SJSA1 (cell line): ENCODE results near the gene APOBEC2. TPM values are rescaled to one million over a fixed set of nuclear protein-coding genes. Genes with fewer than 3 reads are reported as not detected.
A peak's percentile ranks its signal among the peaks of the same experiment; 100 is the strongest.

ENCODE experiments used
- DNase-seq, 2 experiments: peaks; one replicate each; pipeline ENCODE4 v3.0.0-alpha.2; 2015 to 2020; ENCODE audit warnings: low spot score in 2 of 2, low read depth in 1 of 2
- H3K27ac ChIP-seq: fragments of 250-450 bp; sonication (Bioruptor Pico); 2 replicates; pipeline ENCODE4 v1.5.1; 2020; ENCODE audit warnings: mild to moderate bottlenecking, moderate library complexity
- H3K27me3 ChIP-seq: fragments of 250-450 bp; sonication (Bioruptor Pico); replicated peaks from 2 replicates; pipeline ENCODE4 v1.5.1; 2020; ENCODE audit warnings: mild to moderate bottlenecking, moderate library complexity
- H3K36me3 ChIP-seq: fragments of 250-450 bp; sonication (Bioruptor Pico); 2 replicates; pipeline ENCODE4 v1.5.1; 2020; ENCODE audit warnings: mild to moderate bottlenecking
- H3K4me1 ChIP-seq: fragments of 250-450 bp; sonication (Bioruptor Pico); replicated peaks from 2 replicates; pipeline ENCODE4 v1.6.1; 2021; ENCODE audit warnings: mild to moderate bottlenecking
- H3K4me3 ChIP-seq: fragments of 250-450 bp; sonication (Bioruptor Pico); 2 replicates; pipeline ENCODE4 v1.5.1; 2020; ENCODE audit warnings: mild to moderate bottlenecking
- H3K9me3 ChIP-seq: fragments of 250-450 bp; sonication (Bioruptor Pico); replicated peaks from 2 replicates; pipeline ENCODE4 v1.5.1; 2020; ENCODE audit warnings: mild to moderate bottlenecking
- total RNA-seq: library from RNA; depleted of rRNA; stranded (reverse); fragments of >200 nt; shearing (Covaris generic); gene quantifications from 2 replicates; pipeline ENCODE4 v1.2.3, GENCODE V29; 2014

APOBEC2 gene
- total RNA-seq, 1 experiment from 2014 or later, result not detected

GRCh38 chr6:41056768-41057490 lies 3.9 kb downstream of the APOBEC2 start:
- Histone ChIP-seq H3K27ac (no peak overlapping the region), H3K4me3 (no peak overlapping the region), H3K4me1 (no peaks in the 10 kb centered on the region), H3K9me3 (no peaks in the 10 kb centered on the region), H3K27me3 (no peaks in the 10 kb centered on the region), H3K36me3 (no peaks in the 10 kb centered on the region)
- DNase-seq, result no peak

- Histone ChIP-seq H3K27me3 (no peaks in the 10 kb centered on the region), H3K9me3 (no peaks in the 10 kb centered on the region), H3K4me3 (no peak overlapping the region), H3K4me1 (no peaks in the 10 kb centered on the region), H3K27ac (no peak overlapping the region), H3K36me3 (no peaks in the 10 kb centered on the region)
- no peak for DNase-seq
Measured at GRCh38 chr6:41058783-41059181, 5.8 kb downstream of the APOBEC2 start.

GRCh38 chr6:41059556-41059955 lies 6.6 kb downstream of the APOBEC2 start:
- Histone ChIP-seq H3K9me3 (no peaks in the 10 kb centered on the region), H3K4me1 (no peaks in the 10 kb centered on the region), H3K27ac (no peak overlapping the region), H3K4me3 (no peak overlapping the region), H3K36me3 (no peaks in the 10 kb centered on the region; the same call in 1 of the 2 replicates), H3K27me3 (no peaks in the 10 kb centered on the region)
- no peak for DNase-seq

GRCh38 chr6:41061196-41061726 lies 8.3 kb downstream of the APOBEC2 start:
- Histone ChIP-seq H3K36me3 (peaks cover 7% of the 10 kb centered on the region), H3K27ac (no peak overlapping the region), H3K27me3 (no peaks in the 10 kb centered on the region), H3K9me3 (no peaks in the 10 kb centered on the region), H3K4me3 (no peak overlapping the region), H3K4me1 (no peaks in the 10 kb centered on the region)
- DNase-seq, result no peak

- no peaks in the 10 kb centered on the region for H3K27me3 ChIP-seq
- H3K4me1 ChIP-seq, result no peaks in the 10 kb centered on the region
- no peak overlapping the region for H3K27ac ChIP-seq
- no peak for DNase-seq
- H3K4me3 ChIP-seq, result no peak overlapping the region
- H3K9me3 ChIP-seq, result no peaks in the 10 kb centered on the region
- H3K36me3 ChIP-seq, result peaks cover 11% of the 10 kb centered on the region
Measured at GRCh38 chr6:41062056-41062455, 9.1 kb downstream of the APOBEC2 start.

- Histone ChIP-seq H3K27me3 (no peaks in the 10 kb centered on the region), H3K36me3 (peaks cover 15% of the 10 kb centered on the region), H3K27ac (no peak overlapping the region), H3K9me3 (no peaks in the 10 kb centered on the region), H3K4me3 (no peak overlapping the region), H3K4me1 (no peaks in the 10 kb centered on the region)
- no peak for DNase-seq
Measured at GRCh38 chr6:41063884-41064285, 10.9 kb downstream of the APOBEC2 start.

GRCh38 chr6:41064841-41065240 lies 11.8 kb downstream of the APOBEC2 start:
- no peaks in the 10 kb centered on the region for H3K9me3 ChIP-seq
- peaks cover 15% of the 10 kb centered on the region for H3K36me3 ChIP-seq
- H3K27ac ChIP-seq, result no peak overlapping the region
- H3K4me3 ChIP-seq, result no peak overlapping the region
- no peaks in the 10 kb centered on the region for H3K4me1 ChIP-seq
- DNase-seq, result no peak
- no peaks in the 10 kb centered on the region for H3K27me3 ChIP-seq

- no peak overlapping the region for H3K4me3 ChIP-seq
- no peaks in the 10 kb centered on the region for H3K9me3 ChIP-seq
- H3K27me3 ChIP-seq, result no peaks in the 10 kb centered on the region
- no peak overlapping the region for H3K27ac ChIP-seq
- H3K36me3 ChIP-seq, result peaks cover 15% of the 10 kb centered on the region
- no peaks in the 10 kb centered on the region for H3K4me1 ChIP-seq
- DNase-seq, result no peak
Measured at GRCh38 chr6:41065550-41066026, 12.6 kb downstream of the APOBEC2 start.

GRCh38 chr6:41066867-41067304 lies 13.9 kb downstream of the APOBEC2 start:
- H3K4me1 ChIP-seq, result no peaks in the 10 kb centered on the region; the same call in 1 of the 2 replicates
- no peak overlapping the region for H3K27ac ChIP-seq
- no peak overlapping the region for H3K4me3 ChIP-seq
- H3K36me3 ChIP-seq, result peaks cover 15% of the 10 kb centered on the region
- DNase-seq, result peak; percentile 60 to 68
- H3K27me3 ChIP-seq, result no peaks in the 10 kb centered on the region
- no peaks in the 10 kb centered on the region for H3K9me3 ChIP-seq

- peak overlapping the region; percentile 80 for H3K27ac ChIP-seq
- H3K27me3 ChIP-seq, result no peaks in the 10 kb centered on the region
- peaks cover 12% of the 10 kb centered on the region for H3K36me3 ChIP-seq
- H3K4me1 ChIP-seq, result peaks cover 6% of the 10 kb centered on the region
- no peaks in the 10 kb centered on the region for H3K9me3 ChIP-seq
- DNase-seq, result no peak
- H3K4me3 ChIP-seq, result peak overlapping the region; percentile 76
Measured at GRCh38 chr6:41071501-41071922, 18.5 kb downstream of the APOBEC2 start.

GRCh38 chr6:41071923-41072835 lies 19.2 kb downstream of the APOBEC2 start, which contains the start of gene OARD1:
Gene OARD1 (minus strand): TSS chr6:41072356. CDS start chr6:41071634, 722 bp downstream.
- Histone ChIP-seq H3K9me3 (no peaks in the 10 kb centered on the region), H3K27ac (peak within 1 kb of the TSS; percentile 80), H3K4me3 (peak within 1 kb of the TSS; percentile 76), H3K4me1 (peaks cover 6% of the 10 kb centered on the region), H3K36me3 (peaks cover 9% of the 10 kb centered on the region), H3K27me3 (no peaks in the 10 kb centered on the region)
- DNase-seq, result peak; percentile 85 to 100

GRCh38 chr6:41072836-41073202 lies 19.8 kb downstream of the APOBEC2 start, which contains the start of gene NFYA:
Gene NFYA (plus strand): TSS chr6:41072974. CDS start chr6:41079090, 6,116 bp downstream.
- DNase-seq, result peak in 1 of 2 experiments; percentile 100
- H3K4me1 ChIP-seq, result peaks cover 6% of the 10 kb centered on the region
- no peaks in the 10 kb centered on the region for H3K9me3 ChIP-seq
- peaks cover 6% of the 10 kb centered on the region for H3K36me3 ChIP-seq
- peak within 1 kb of the TSS; percentile 80 for H3K27ac ChIP-seq
- no peaks in the 10 kb centered on the region for H3K27me3 ChIP-seq
- peak within 1 kb of the TSS; percentile 76 for H3K4me3 ChIP-seq

- peak; percentile 79 to 88 for DNase-seq
- H3K4me3 ChIP-seq, result peak overlapping the region; percentile 76
- H3K27me3 ChIP-seq, result no peaks in the 10 kb centered on the region
- peak overlapping the region; percentile 79 for H3K27ac ChIP-seq
- H3K9me3 ChIP-seq, result no peaks in the 10 kb centered on the region
- H3K36me3 ChIP-seq, result peaks cover 6% of the 10 kb centered on the region
- peaks cover 6% of the 10 kb centered on the region for H3K4me1 ChIP-seq
Measured at GRCh38 chr6:41073203-41073967, 20.4 kb downstream of the APOBEC2 start.
